GM12865 (cell line): Measurements from ENCODE around the gene GFM1.

ENCODE experiments used
- DNase-seq: peaks from one replicate; pipeline ENCODE4 v3.0.0; 2010; ENCODE audit warnings: low read depth
- H3K4me3 ChIP-seq: 2 replicates; pipeline ENCODE4 v1.5.1; 2011; ENCODE audit warnings: mild to moderate bottlenecking, low read depth, low read length, control low read depth
- TF ChIP-seq, protein P1 (sequence below): IDR thresholded peaks from 2 replicates; pipeline ENCODE4 v1.5.1; 2011; ENCODE audit warnings: low read length, control low read depth, low read depth, inconsistent platforms; ENCODE audit not compliant: insufficient read depth; ENCODE audit errors: missing control alignments

Gene GFM1

DNA sequence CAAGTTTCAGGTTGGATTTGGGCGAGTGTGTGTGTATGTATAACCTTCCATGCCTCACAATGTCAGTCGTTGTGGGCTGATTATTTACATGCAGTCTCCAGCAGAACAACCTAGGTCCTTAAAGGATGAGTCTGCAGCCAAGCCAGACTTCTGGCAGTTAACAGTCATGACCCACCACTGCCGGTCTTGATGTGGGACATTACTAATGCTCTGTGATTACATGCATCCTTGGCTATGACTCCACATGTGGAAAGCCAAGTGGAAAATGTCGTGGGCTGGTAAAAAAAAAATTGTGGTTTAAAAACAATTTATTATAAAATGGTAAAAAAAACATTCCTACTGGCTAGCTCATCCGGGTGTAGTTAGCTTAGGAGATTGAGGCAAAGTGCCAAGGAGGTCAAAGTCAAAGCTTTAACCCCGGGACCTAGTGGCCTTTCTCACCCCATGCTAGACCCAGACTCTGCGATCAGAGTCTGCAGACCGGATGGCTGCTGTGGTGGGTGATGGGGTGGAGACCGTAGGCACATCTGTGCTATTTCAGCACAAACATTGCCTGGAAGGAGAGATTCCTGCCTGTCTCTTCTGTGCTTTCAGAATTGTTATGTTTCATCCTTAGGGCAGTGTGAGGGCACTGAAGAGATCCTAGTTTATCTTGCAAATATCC, 81.2 kb downstream of the GFM1 start:
- TF ChIP-seq, protein P1, sequence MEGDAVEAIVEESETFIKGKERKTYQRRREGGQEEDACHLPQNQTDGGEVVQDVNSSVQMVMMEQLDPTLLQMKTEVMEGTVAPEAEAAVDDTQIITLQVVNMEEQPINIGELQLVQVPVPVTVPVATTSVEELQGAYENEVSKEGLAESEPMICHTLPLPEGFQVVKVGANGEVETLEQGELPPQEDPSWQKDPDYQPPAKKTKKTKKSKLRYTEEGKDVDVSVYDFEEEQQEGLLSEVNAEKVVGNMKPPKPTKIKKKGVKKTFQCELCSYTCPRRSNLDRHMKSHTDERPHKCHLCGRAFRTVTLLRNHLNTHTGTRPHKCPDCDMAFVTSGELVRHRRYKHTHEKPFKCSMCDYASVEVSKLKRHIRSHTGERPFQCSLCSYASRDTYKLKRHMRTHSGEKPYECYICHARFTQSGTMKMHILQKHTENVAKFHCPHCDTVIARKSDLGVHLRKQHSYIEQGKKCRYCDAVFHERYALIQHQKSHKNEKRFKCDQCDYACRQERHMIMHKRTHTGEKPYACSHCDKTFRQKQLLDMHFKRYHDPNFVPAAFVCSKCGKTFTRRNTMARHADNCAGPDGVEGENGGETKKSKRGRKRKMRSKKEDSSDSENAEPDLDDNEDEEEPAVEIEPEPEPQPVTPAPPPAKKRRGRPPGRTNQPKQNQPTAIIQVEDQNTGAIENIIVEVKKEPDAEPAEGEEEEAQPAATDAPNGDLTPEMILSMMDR: no peak
- no peak for DNase-seq

DNA sequence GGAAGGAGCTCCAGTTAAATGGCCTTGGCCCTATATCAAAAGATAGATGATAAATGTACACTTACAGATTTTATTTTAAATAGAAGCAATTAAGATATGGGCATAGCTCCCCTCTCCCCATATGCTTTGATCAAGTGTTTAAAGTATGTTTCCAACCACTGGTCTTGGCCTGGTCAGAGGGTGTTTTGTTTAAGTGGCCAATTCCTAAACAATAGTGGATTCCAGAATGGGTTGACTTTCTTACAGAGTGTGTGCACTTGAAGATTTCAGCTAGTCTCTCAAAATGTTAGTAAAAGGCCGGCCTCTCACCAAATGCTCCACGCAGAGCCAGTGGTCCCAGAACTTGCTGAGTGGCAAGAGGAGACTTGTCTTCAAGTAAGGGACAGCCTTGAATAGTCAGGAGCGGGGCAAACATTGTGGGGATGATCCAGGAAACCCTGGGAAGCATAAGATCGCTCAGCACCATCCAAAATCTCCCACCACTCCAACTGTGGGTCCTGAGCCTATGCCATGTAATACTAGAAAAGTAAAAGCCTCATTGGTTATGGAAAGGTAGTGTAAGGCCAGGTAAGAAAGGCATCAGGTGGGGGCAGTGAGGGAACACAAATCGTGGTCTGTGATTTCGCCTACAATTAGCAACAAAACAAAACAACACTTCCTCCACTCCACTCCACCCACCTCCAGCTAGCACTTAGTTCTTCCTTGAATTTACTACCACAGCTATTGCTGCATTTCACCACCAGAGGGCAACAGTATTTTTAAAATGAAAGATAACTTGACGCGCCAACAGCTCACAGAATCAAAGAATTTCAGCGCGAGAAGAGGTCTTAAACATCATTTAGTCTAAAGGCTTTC, 83.1 kb downstream of the GFM1 start:
- no peak overlapping the region for H3K4me3 ChIP-seq
- TF ChIP-seq, protein P1: peak; percentile 75
- DNase-seq: peak; percentile 73

More for the DNA sequence above, 81.2 kb downstream of the GFM1 start:
- no peak overlapping the region for H3K4me3 ChIP-seq

DNA sequence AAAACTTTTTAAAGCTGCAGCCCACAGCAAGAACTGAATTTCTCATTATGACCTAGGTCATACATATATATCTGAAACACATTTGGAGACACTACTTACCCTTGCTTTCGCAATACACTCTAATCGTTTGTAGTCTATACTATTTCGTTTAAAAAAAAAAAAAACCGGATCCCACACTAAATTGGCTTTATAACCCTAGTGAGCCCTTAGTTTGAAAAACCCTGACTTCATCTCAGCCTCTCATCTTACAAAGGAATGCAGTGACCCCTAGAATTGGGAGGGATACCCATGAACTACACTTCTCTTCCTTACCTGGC, 83.7 kb downstream of the GFM1 start:
- TF ChIP-seq, protein P1: no peak
- no peak for DNase-seq
- no peak overlapping the region for H3K4me3 ChIP-seq

DNA sequence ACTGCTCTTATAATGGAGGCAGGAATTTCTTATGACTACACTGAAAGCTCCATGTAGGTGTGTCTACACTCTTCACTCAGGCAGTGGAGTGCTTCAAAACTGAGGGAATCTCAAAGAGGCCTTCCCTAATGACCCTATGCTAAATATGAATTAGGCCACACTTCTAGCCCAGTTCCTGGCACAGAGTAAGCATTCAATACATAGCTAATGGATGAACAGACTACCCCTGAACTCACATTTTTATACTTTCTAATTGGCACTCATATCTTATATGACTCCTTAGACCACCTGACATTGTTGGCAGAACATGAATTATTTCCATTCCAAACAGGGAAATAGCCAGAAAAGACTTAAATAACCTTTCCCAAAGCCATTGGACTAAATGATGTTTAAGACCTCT, 84.5 kb downstream of the GFM1 start:
- no peak for DNase-seq
- H3K4me3 ChIP-seq: no peak overlapping the region
- TF ChIP-seq, protein P1: no peak

DNA sequence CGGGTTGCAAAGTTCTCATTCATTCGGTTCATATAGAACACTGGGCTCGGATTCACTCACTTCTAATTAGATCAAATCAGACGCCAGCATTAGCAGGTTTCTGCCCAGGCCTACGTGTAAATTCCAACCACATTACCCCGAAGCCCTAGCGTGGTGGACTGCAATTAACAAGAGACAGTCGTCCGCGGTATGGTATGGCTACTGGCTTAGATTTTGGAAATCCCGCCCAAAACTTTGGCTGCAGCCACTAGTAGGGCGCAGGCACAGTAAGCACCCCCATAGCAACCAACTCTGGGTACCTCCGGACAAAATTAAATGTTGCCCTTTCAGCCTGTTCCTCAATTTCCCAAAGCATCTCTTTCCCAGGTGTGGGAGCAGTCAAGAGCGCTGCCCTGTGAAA, 87.2 kb downstream of the GFM1 start:
- TF ChIP-seq, protein P1: no peak
- H3K4me3 ChIP-seq: peak overlapping the region; percentile 42
- DNase-seq: no peak

DNA sequence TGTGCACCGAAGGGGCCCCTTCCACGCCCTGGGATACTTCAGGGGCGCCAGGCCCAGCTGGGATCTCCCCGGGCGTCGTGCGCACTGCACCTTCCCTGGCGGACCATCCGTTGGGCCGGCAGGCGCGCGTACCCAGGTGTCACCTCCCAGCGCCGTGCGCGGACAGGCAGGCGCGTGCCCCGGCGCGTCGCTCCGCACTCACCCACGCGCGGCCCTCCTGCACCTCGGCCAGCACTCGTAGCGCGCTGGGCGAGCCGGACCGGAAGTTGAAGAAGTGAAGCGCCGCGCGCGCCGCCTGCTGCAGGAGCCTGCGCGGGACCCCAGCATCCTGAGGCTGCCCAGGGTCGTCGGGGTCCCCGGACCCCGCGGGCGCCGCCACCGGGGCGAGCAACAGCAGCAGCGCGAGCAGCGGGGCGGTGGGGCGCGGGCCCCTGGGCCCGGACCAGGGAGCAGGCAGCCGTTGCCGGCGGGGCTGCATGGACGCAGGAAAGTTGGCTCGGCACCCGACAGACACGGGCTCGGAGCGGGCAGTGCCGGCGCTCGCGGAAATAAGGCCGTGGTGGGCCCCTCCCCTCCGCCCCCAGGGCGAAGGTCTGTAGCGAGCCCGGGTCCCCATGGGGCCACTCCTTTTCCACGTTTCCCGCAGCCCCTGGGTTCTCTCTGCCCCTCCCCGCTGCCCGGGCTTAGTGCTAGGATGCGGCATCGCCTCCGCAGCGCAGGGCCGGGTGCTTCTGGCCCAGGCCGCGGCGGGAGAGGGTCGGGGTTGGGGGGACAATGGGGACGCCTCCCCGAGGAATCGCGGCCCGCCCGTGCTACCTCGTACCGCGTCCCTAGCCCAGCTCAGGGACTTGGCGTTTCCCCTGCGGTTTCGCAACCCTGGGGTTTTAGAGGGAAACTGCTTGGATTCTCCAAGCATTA, 87.9 kb downstream of the GFM1 start, which contains the start of gene RARRES1:
TSS of gene RARRES1 (minus strand) at position 520 of the 918 bp plus-strand sequence. CDS start at position 478, 42 bp downstream.
- peak within 1 kb of the TSS; percentile 42 for H3K4me3 ChIP-seq
- TF ChIP-seq, protein P1: no peak
- DNase-seq: peak; percentile 66
